GM12878 (cell line): ENCODE measurements around the gene UBE3B. TPM values are rescaled to one million over a fixed set of nuclear protein-coding genes. Genes with fewer than 3 reads are reported as not detected.
A peak's percentile ranks its signal among the peaks of the same experiment; 100 is the strongest.

ENCODE experiments used
- ATAC-seq: fragments of 200-7000 bp; cut with Tn5 transposase; 3 replicates; pipeline ENCODE4 v1.9.1; 2020; ENCODE audit warnings: mild to moderate bottlenecking, moderate library complexity
- BruUV-seq: library from RNA; stranded (reverse); fragments of 400-500 nt; replicated peaks from 2 replicates; lab custom pipeline; 2021; lab: Mats Ljungman, UMichigan
- CTCF ChIA-PET: fragments of 300-600 bp; sonication (Branson Sonifier 250); formaldehyde crosslinking; extraction: SDS; loops from one replicate; lab custom pipeline; 2021; ENCODE audit warnings: inconsistent platforms; lab: Yijun Ruan, JAX
- POLR2A ChIA-PET: fragments of 350-600 bp; formaldehyde crosslinking; extraction: SDS; loops from one replicate; lab custom pipeline; 2021; ENCODE audit warnings: inconsistent platforms; lab: Charles Lee
- RAD21 ChIA-PET: fragments of 300-600 bp; sonication (Branson Sonifier 250); formaldehyde crosslinking; loops from one replicate; lab custom pipeline; 2023; ENCODE audit warnings: antibody characterized with exemption; ENCODE audit not compliant: unreplicated experiment; lab: Charles Lee
- SMC1A ChIA-PET: fragments of 300-600 bp; sonication (Branson Sonifier 250); formaldehyde crosslinking; loops from one replicate; lab custom pipeline; 2023; ENCODE audit not compliant: unreplicated experiment, uncharacterized antibody; lab: Charles Lee
- DNase-seq: peaks from one replicate; pipeline ENCODE4 v3.0.0-alpha.2; 2011; ENCODE audit warnings: low read depth, low spot score
- FAIRE-seq: peaks from 3 replicates; lab custom pipeline; 2011; peaks lifted over from hg19 to GRCh38; lab: Jason Lieb, UNC
- H2AFZ ChIP-seq: 2 replicates; pipeline ENCODE4 v1.6.0; 2011; ENCODE audit warnings: low read depth, low read length, control low read depth; ENCODE audit not compliant: control insufficient read depth
- H3K27ac ChIP-seq: 2 replicates; pipeline ENCODE4 v1.5.1; 2011; ENCODE audit warnings: control low read depth; ENCODE audit not compliant: control insufficient read depth, insufficient read depth
- H3K27me3 ChIP-seq, 2 experiments: replicated peaks in 1 of 2; 2 replicates each; pipeline versions ENCODE4 v1.6.0 to v1.6.1; 2011; ENCODE audit warnings: low read length in 1 of 2; ENCODE audit not compliant: control insufficient read depth in 2 of 2, insufficient read depth in 2 of 2
- H3K36me3 ChIP-seq, 2 experiments: 2 replicates each; pipeline ENCODE4 v1.5.1; 2011; ENCODE audit warnings: low read length in 1 of 2; ENCODE audit not compliant: control insufficient read depth in 2 of 2, insufficient read depth in 2 of 2
- H3K4me1 ChIP-seq: 2 replicates; pipeline ENCODE4 v1.6.1; 2011; ENCODE audit warnings: mild to moderate bottlenecking, low read length, moderate library complexity, mixed read lengths; ENCODE audit not compliant: control insufficient read depth, insufficient read depth
- H3K4me2 ChIP-seq: 2 replicates; pipeline ENCODE4 v1.6.0; 2011; ENCODE audit warnings: control low read depth; ENCODE audit not compliant: control insufficient read depth, insufficient read depth
- H3K4me3 ChIP-seq: fragments of 200-600 bp; sonication (generic); 2 replicates; pipeline ENCODE4 v1.5.1; 2016
- H3K79me2 ChIP-seq: 2 replicates; pipeline ENCODE4 v1.6.0; 2011; ENCODE audit warnings: low read length; ENCODE audit not compliant: control insufficient read depth, insufficient read depth
- H3K9ac ChIP-seq: 2 replicates; pipeline ENCODE4 v1.8.0; 2011; ENCODE audit warnings: low read length, control low read depth, mixed read lengths; ENCODE audit not compliant: control insufficient read depth, insufficient read depth
- H3K9me3 ChIP-seq: replicated peaks from 3 replicates; pipeline ENCODE4 v1.5.1; 2011; ENCODE audit warnings: mild to moderate bottlenecking, low read length; ENCODE audit not compliant: control insufficient read depth, insufficient read depth
- H4K20me1 ChIP-seq: 2 replicates; pipeline ENCODE4 v1.6.0; 2011; ENCODE audit not compliant: control insufficient read depth, insufficient read depth
- BRCA1 ChIP-seq: IDR thresholded peaks from 2 replicates; pipeline ENCODE4 v1.6.1; 2011; ENCODE audit warnings: low read depth, low read length, improper control_type of control experiment
- DPF2 ChIP-seq: fragments of 450-650 bp; IDR thresholded peaks from 2 replicates; pipeline ENCODE4 v1.6.1; 2017; ENCODE audit warnings: mild to moderate bottlenecking
- ESRRA ChIP-seq: IDR thresholded peaks from 2 replicates; pipeline ENCODE4 v1.6.1; 2012; ENCODE audit warnings: mild to moderate bottlenecking, low read length, improper control_type of control experiment
- IRF3 ChIP-seq: fragments of 450-650 bp; IDR thresholded peaks from 2 replicates; pipeline ENCODE4 v1.6.1; 2014; ENCODE audit warnings: mild to moderate bottlenecking
- NR2C2 ChIP-seq: IDR thresholded peaks from 2 replicates; pipeline ENCODE4 v1.6.1; 2011; ENCODE audit warnings: borderline replicate concordance, low read depth; ENCODE audit not compliant: control insufficient read depth, insufficient read length
- SMC3 ChIP-seq: IDR thresholded peaks from 2 replicates; pipeline ENCODE4 v1.6.1; 2011; ENCODE audit warnings: low read length, improper control_type of control experiment, borderline replicate concordance
- SPI1 ChIP-seq: IDR thresholded peaks from 2 replicates; pipeline ENCODE4 v1.6.1; 2011; ENCODE audit warnings: low read depth, mild to moderate bottlenecking, low read length, moderate library complexity, borderline replicate concordance; ENCODE audit not compliant: insufficient read depth
- SREBF1 ChIP-seq: IDR thresholded peaks from 2 replicates; pipeline ENCODE4 v1.6.1; 2012; ENCODE audit warnings: mild to moderate bottlenecking, low read length
- SUPT20H ChIP-seq: IDR thresholded peaks from 2 replicates; pipeline ENCODE4 v1.6.1; 2011; ENCODE audit warnings: low read depth, mild to moderate bottlenecking, low read length, moderate library complexity, borderline replicate concordance; ENCODE audit not compliant: control insufficient read depth
- TCF12 ChIP-seq: IDR thresholded peaks from 2 replicates; pipeline ENCODE4 v1.6.1; 2011; ENCODE audit warnings: low read depth, mild to moderate bottlenecking, low read length
- ZNF207 ChIP-seq: fragments of 450-650 bp; IDR thresholded peaks from 2 replicates; pipeline ENCODE4 v1.6.1; 2014; ENCODE audit warnings: antibody characterized with exemption, mild to moderate bottlenecking, borderline replicate concordance
- WGBS: methylation state at CpG from one replicate; pipeline ENCODE4 v1.1.6; 2016; ENCODE audit warnings: low lambda C conversion rate; ENCODE audit not compliant: insufficient replicate concordance, insufficient coverage; ENCODE audit errors: missing lambda C conversion rate; 5-methylcytosine and 5-hydroxymethylcytosine counted together
- in situ Hi-C: fragments of 300-500 bp; cut with MboI; formaldehyde crosslinking; loops from 9 replicates; pipeline ENCODE4 v1.14.3; 2018; ENCODE audit warnings: mixed read lengths
- intact Hi-C: fragments of 100-400 bp; cut with micrococcal nuclease; formaldehyde crosslinking; loops from one replicate; pipeline ENCODE4 v1.14.2; 2022; ENCODE audit not compliant: unreplicated experiment
- polyA plus RNA-seq, 11 experiments: library from polyadenylated mRNA; depleted of rRNA in 4 of 11; unstranded in 6 of 11; stranded (reverse) in 5 of 11; fragments of >200 nt; fragmentation: Nextera tagmentation in 4 of 11; fragmentation: Illumina TruSeq in 1 of 11; extraction: Ambion mirVana in 4 of 11; extraction: Trizol in 1 of 11; gene quantifications; 1 replicate in 1 of 11; 2 replicates in 10 of 11; pipeline versions ENCODE4 v1.2.1 to v1.2.3, GENCODE V29; 2011 to 2016; ENCODE audit warnings: inconsistent platforms in 2 of 11, missing spikeins in 2 of 11, low read depth in 1 of 11
- total RNA-seq, 4 experiments: library from RNA; depleted of rRNA in 3 of 4; stranded (reverse); fragments of >200 nt in 3 of 4; fragmentation: Illumina TruSeq in 1 of 4; extraction: Trizol in 1 of 4; gene quantifications; 2 replicates each; pipeline versions ENCODE4 v1.2.1 to v1.2.3, GENCODE V29; 2013 to 2021
- TF ChIP-seq, protein P1 (sequence below): fragments of 450-650 bp; conservative IDR thresholded peaks from 2 replicates; pipeline ENCODE4 v1.6.1; 2017; ENCODE audit warnings: mild to moderate bottlenecking, moderate library complexity

UBE3B gene
- total and polyA plus RNA-seq, 10 of the 15 experiments (the other 5 are each of a cell fraction or from before 2014, with no cell fraction given): 7.4 to 25.3 (median 17.1) TPM

- no peak for TF ChIP-seq SREBF1
- TF ChIP-seq IRF3: no peak
- TF ChIP-seq ESRRA: no peak
- TF ChIP-seq TCF12: no peak
- FAIRE-seq: no peak
- CTCF ChIA-PET: interaction anchor here (0.7 kb wide), 1 partner anchor 36 kb away, joined by 3 read pairs; no protein-coding TSS in a partner anchor
These were observed 78.2 kb downstream of the UBE3B start for GRCh38 chr12:109555431-109556315.

GRCh38 chr12:109557200-109557599, 79.8 kb downstream of the UBE3B start:
- ATAC-seq (no peak), DNase-seq (no peak), FAIRE-seq (no peak)
- Histone ChIP-seq H3K36me3 (no peaks in the 10 kb centered on the region), H3K4me3 (no peak overlapping the region), H3K9ac (no peak overlapping the region), H3K9me3 (peaks cover 4% of the 10 kb centered on the region; the same call in 1 of the 3 replicates), H2AFZ (no peak overlapping the region), H3K27ac (no peak overlapping the region), H4K20me1 (no peaks in the 10 kb centered on the region), H3K27me3 (no peaks in the 10 kb centered on the region), H3K4me1 (no peaks in the 10 kb centered on the region), H3K79me2 (no peaks in the 10 kb centered on the region), H3K4me2 (no peak overlapping the region)
- in situ Hi-C loops: no loop called here
- WGBS: 94% methylated on average over 10 of the region's 10 CpGs
- TF ChIP-seq SPI1 (no peak), DPF2 (no peak), SUPT20H (no peak), SMC3 (no peak), TCF12 (no peak), BRCA1 (no peak), NR2C2 (no peak), ZNF207 (no peak)
- TF ChIP-seq, protein P1, sequence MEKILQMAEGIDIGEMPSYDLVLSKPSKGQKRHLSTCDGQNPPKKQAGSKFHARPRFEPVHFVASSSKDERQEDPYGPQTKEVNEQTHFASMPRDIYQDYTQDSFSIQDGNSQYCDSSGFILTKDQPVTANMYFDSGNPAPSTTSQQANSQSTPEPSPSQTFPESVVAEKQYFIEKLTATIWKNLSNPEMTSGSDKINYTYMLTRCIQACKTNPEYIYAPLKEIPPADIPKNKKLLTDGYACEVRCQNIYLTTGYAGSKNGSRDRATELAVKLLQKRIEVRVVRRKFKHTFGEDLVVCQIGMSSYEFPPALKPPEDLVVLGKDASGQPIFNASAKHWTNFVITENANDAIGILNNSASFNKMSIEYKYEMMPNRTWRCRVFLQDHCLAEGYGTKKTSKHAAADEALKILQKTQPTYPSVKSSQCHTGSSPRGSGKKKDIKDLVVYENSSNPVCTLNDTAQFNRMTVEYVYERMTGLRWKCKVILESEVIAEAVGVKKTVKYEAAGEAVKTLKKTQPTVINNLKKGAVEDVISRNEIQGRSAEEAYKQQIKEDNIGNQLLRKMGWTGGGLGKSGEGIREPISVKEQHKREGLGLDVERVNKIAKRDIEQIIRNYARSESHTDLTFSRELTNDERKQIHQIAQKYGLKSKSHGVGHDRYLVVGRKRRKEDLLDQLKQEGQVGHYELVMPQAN: no peak
- ChIA-PET RAD21 (no interaction called here), SMC1A (no interaction called here), POLR2A (no interaction called here), CTCF (no interaction called here)
- intact Hi-C loops: no loop called here
- no TSS peak for BruUV-seq

More at GRCh38 chr12:109555431-109556315, 78.2 kb downstream of the UBE3B start:
- no peak overlapping the region for H3K9ac ChIP-seq
- no peaks in the 10 kb centered on the region for H3K79me2 ChIP-seq
- no peaks in the 10 kb centered on the region for H3K36me3 ChIP-seq
- in situ Hi-C loops (no loop called here), intact Hi-C loops (no loop called here)
- no peaks in the 10 kb centered on the region for H3K27me3 ChIP-seq
- no peak for DNase-seq
- ChIA-PET RAD21 (no interaction called here), POLR2A (interaction anchor here (0.6 kb wide), 1 partner anchor 1010 kb away, joined by 3 read pairs; no protein-coding TSS in a partner anchor), SMC1A (no interaction called here)
- no peak for ATAC-seq
- 76% methylated on average over 17 of the region's 18 CpGs for WGBS
- TSS peak; percentile 23 for BruUV-seq
- no peaks in the 10 kb centered on the region for H3K4me1 ChIP-seq
- no peaks in the 10 kb centered on the region for H3K9me3 ChIP-seq
- H3K4me3 ChIP-seq: no peak overlapping the region
- no peak overlapping the region for H2AFZ ChIP-seq
- no peak overlapping the region for H3K4me2 ChIP-seq
- H4K20me1 ChIP-seq: no peaks in the 10 kb centered on the region
- H3K27ac ChIP-seq: no peak overlapping the region
